H54 (cell line): ENCODE measurements around the gene STOM.

Experiments
- DNase-seq: peaks from one replicate; pipeline ENCODE4 v3.0.0; 2011; ENCODE audit warnings: low spot score, mixed read lengths; ENCODE audit not compliant: insufficient read length
- FAIRE-seq: peaks from 3 replicates; lab custom pipeline; 2011; peaks lifted over from hg19 to GRCh38; lab: Jason Lieb, UNC
- POLR2A ChIP-seq: IDR thresholded peaks from 2 replicates; pipeline ENCODE4 v1.6.1; 2011; ENCODE audit warnings: low read depth, mild to moderate bottlenecking, low read length

The STOM gene

GRCh38 chr9:121289026-121289771, 80.9 kb downstream of the STOM start:
- no peak for TF ChIP-seq POLR2A
- DNase-seq (no peak), FAIRE-seq (no peak)
